Activated CD4-positive, alpha-beta T cell treated with anti-CD3 and anti-CD28 coated beads, Interleukin-2, amount 10 ng/mL, durations not matched to agents 24 days and 14 days (primary cell): ENCODE measurements around the gene MICAL1. TPM values are rescaled to one million over a fixed set of nuclear protein-coding genes. Genes with fewer than 3 reads are reported as not detected.

Experiments used
- DNase-seq: peaks from one replicate; pipeline ENCODE4 v3.0.0; 2022
- H3K27ac Mint-ChIP-seq: one replicate; pipeline ENCODE4 v1.8.0; 2022; ENCODE audit warnings: mild to moderate bottlenecking, mixed read lengths
- H3K27me3 Mint-ChIP-seq: one replicate; pipeline ENCODE4 v1.8.0; 2022; ENCODE audit warnings: mixed read lengths
- H3K36me3 Mint-ChIP-seq: one replicate; pipeline ENCODE4 v1.8.0; 2022; ENCODE audit warnings: low read depth, mild to moderate bottlenecking, mixed read lengths
- H3K4me1 Mint-ChIP-seq: one replicate; pipeline ENCODE4 v1.8.0; 2021; ENCODE audit warnings: mixed read lengths
- H3K4me3 Mint-ChIP-seq: one replicate; pipeline ENCODE4 v1.8.0; 2022; ENCODE audit warnings: mild to moderate bottlenecking, moderate library complexity, mixed read lengths
- H3K9me3 Mint-ChIP-seq: one replicate; pipeline ENCODE4 v1.8.0; 2021; ENCODE audit warnings: mixed read lengths
- intact Hi-C: fragments of 100-400 bp; cut with micrococcal nuclease; formaldehyde crosslinking; loops from one replicate; pipeline ENCODE4 v1.15.1; 2023
- total RNA-seq: library from RNA; stranded (reverse); gene quantifications from 2 replicates; pipeline ENCODE4 v1.2.3, GENCODE V29; 2022

MICAL1 gene
- total RNA-seq: 41.4 and 42.5 TPM in 2 replicates

GRCh38 chr6:109455437-109456110 lies at the start of gene MICAL1:
Gene MICAL1, minus strand, starts transcription at chr6:109455772. Its CDS starts 1,576 bp downstream, at chr6:109454196.
- Mint-ChIP-seq H3K4me1 (peaks cover 62% of the 10 kb centered on the region), H3K36me3 (peaks cover 37% of the 10 kb centered on the region), H3K4me3 (peak within 1 kb of the TSS; percentile 98), H3K27me3 (no peaks in the 10 kb centered on the region), H3K9me3 (no peaks in the 10 kb centered on the region), H3K27ac (peak within 1 kb of the TSS; percentile 95)
- intact Hi-C loops: loop anchor here (1.0 to 10.0 kb wide), 4 partner anchors 28 to 358 kb away; partner anchors contain the start of genes AK9, CD164, CEP57L1 and FIG4
- DNase-seq: peak; percentile 93

GRCh38 chr6:109503327-109504224 lies 48.0 kb upstream of the MICAL1 start:
- peak; percentile 42 for DNase-seq
- Mint-ChIP-seq H3K27ac (no peak overlapping the region), H3K4me3 (no peak overlapping the region), H3K9me3 (no peaks in the 10 kb centered on the region), H3K27me3 (peaks cover 20% of the 10 kb centered on the region), H3K4me1 (no peaks in the 10 kb centered on the region), H3K36me3 (no peaks in the 10 kb centered on the region)
- intact Hi-C loops: no loop called here

GRCh38 chr6:109498936-109499335 lies 43.4 kb upstream of the MICAL1 start:
- Mint-ChIP-seq H3K36me3 (no peaks in the 10 kb centered on the region), H3K27me3 (peaks cover 10% of the 10 kb centered on the region), H3K4me1 (peaks cover 15% of the 10 kb centered on the region), H3K27ac (no peak overlapping the region), H3K9me3 (no peaks in the 10 kb centered on the region), H3K4me3 (no peak overlapping the region)
- DNase-seq: no peak
- intact Hi-C loops: no loop called here

- peaks cover 15% of the 10 kb centered on the region for H3K4me1 Mint-ChIP-seq
- H3K9me3 Mint-ChIP-seq: no peaks in the 10 kb centered on the region
- H3K4me3 Mint-ChIP-seq: no peak overlapping the region
- no peak overlapping the region for H3K27ac Mint-ChIP-seq
- peaks cover 7% of the 10 kb centered on the region for H3K27me3 Mint-ChIP-seq
- intact Hi-C loops: no loop called here
- peak; percentile 38 for DNase-seq
- no peaks in the 10 kb centered on the region for H3K36me3 Mint-ChIP-seq
Measured at GRCh38 chr6:109498052-109498451, 42.5 kb upstream of the MICAL1 start.

- Mint-ChIP-seq H3K36me3 (no peaks in the 10 kb centered on the region), H3K9me3 (no peaks in the 10 kb centered on the region), H3K4me1 (peaks cover 25% of the 10 kb centered on the region)
Measured at GRCh38 chr6:109496036-109496772, 40.6 kb upstream of the MICAL1 start.

GRCh38 chr6:109493865-109494264 lies 38.3 kb upstream of the MICAL1 start:
- Mint-ChIP-seq H3K27ac (no peak overlapping the region), H3K4me3 (no peak overlapping the region), H3K36me3 (no peaks in the 10 kb centered on the region), H3K9me3 (no peaks in the 10 kb centered on the region), H3K4me1 (peaks cover 34% of the 10 kb centered on the region), H3K27me3 (no peaks in the 10 kb centered on the region)
- intact Hi-C loops: no loop called here
- no peak for DNase-seq

More at GRCh38 chr6:109496036-109496772, 40.6 kb upstream of the MICAL1 start:
- DNase-seq: peak; percentile 59
- peaks cover under 1% of the 10 kb centered on the region for H3K27me3 Mint-ChIP-seq
- H3K4me3 Mint-ChIP-seq: peak overlapping the region; percentile 24
- no peak overlapping the region for H3K27ac Mint-ChIP-seq
- intact Hi-C loops: no loop called here

- peak; percentile 84 for DNase-seq
- intact Hi-C loops: no loop called here
- H3K27me3 Mint-ChIP-seq: peaks cover 3% of the 10 kb centered on the region
- no peaks in the 10 kb centered on the region for H3K36me3 Mint-ChIP-seq
- H3K27ac Mint-ChIP-seq: peak overlapping the region; percentile 86
- peaks cover 29% of the 10 kb centered on the region for H3K4me1 Mint-ChIP-seq
- H3K4me3 Mint-ChIP-seq: peak overlapping the region; percentile 51
- no peaks in the 10 kb centered on the region for H3K9me3 Mint-ChIP-seq
Measured at GRCh38 chr6:109491207-109491938, 35.8 kb upstream of the MICAL1 start.

GRCh38 chr6:109490713-109491112 lies 35.1 kb upstream of the MICAL1 start:
- DNase-seq: peak; percentile 62
- peaks cover 27% of the 10 kb centered on the region for H3K4me1 Mint-ChIP-seq
- H3K9me3 Mint-ChIP-seq: no peaks in the 10 kb centered on the region
- H3K36me3 Mint-ChIP-seq: no peaks in the 10 kb centered on the region
- peaks cover 3% of the 10 kb centered on the region for H3K27me3 Mint-ChIP-seq
- peak overlapping the region; percentile 86 for H3K27ac Mint-ChIP-seq
- intact Hi-C loops: no loop called here
- peak overlapping the region; percentile 51 for H3K4me3 Mint-ChIP-seq

- Mint-ChIP-seq H3K27ac (no peak overlapping the region), H3K27me3 (peaks cover 3% of the 10 kb centered on the region), H3K4me1 (peaks cover 30% of the 10 kb centered on the region), H3K4me3 (no peak overlapping the region), H3K9me3 (no peaks in the 10 kb centered on the region), H3K36me3 (no peaks in the 10 kb centered on the region)
- intact Hi-C loops: loop anchor here (10.0 kb wide), 3 partner anchors 697 to 1327 kb away; partner anchors contain the start of genes CDC40 and CDK19
- no peak for DNase-seq
Measured at GRCh38 chr6:109488001-109488400, 32.4 kb upstream of the MICAL1 start.

GRCh38 chr6:109486068-109486467 lies 30.5 kb upstream of the MICAL1 start:
- Mint-ChIP-seq H3K27me3 (peaks cover 3% of the 10 kb centered on the region), H3K4me3 (no peak overlapping the region), H3K36me3 (peaks cover 13% of the 10 kb centered on the region), H3K27ac (no peak overlapping the region), H3K4me1 (peaks cover 28% of the 10 kb centered on the region), H3K9me3 (no peaks in the 10 kb centered on the region)
- DNase-seq: no peak
- intact Hi-C loops: loop anchor here (10.0 kb wide), 3 partner anchors 699 to 1329 kb away; partner anchors contain the start of genes CDC40 and CDK19

- DNase-seq: no peak
- intact Hi-C loops: loop anchor here (10.0 kb wide), 3 partner anchors 699 to 1329 kb away; partner anchors contain the start of genes CDC40 and CDK19
- Mint-ChIP-seq H3K9me3 (no peaks in the 10 kb centered on the region), H3K4me3 (no peak overlapping the region), H3K27me3 (peaks cover 3% of the 10 kb centered on the region), H3K27ac (no peak overlapping the region), H3K4me1 (peaks cover 26% of the 10 kb centered on the region), H3K36me3 (peaks cover 19% of the 10 kb centered on the region)
Measured at GRCh38 chr6:109485266-109485935, 29.8 kb upstream of the MICAL1 start.

GRCh38 chr6:109484122-109484521 lies 28.6 kb upstream of the MICAL1 start:
- peaks cover 31% of the 10 kb centered on the region for H3K4me1 Mint-ChIP-seq
- DNase-seq: no peak
- H3K4me3 Mint-ChIP-seq: peak overlapping the region; percentile 68
- H3K9me3 Mint-ChIP-seq: no peaks in the 10 kb centered on the region
- peaks cover 3% of the 10 kb centered on the region for H3K27me3 Mint-ChIP-seq
- intact Hi-C loops: loop anchor here (10.0 kb wide), 3 partner anchors 701 to 1331 kb away; partner anchors contain the start of genes CDC40 and CDK19
- no peak overlapping the region for H3K27ac Mint-ChIP-seq
- peaks cover 28% of the 10 kb centered on the region for H3K36me3 Mint-ChIP-seq
